ENCODE data around the gene KDM4C. TPM values are rescaled to one million over a fixed set of nuclear protein-coding genes. Genes with fewer than 3 reads are reported as not detected.

KDM4C gene
- total RNA-seq, 2 donors from 2014 or later = 46.6 to 70.9 TPM

Other genes with a start within 250 kb of the KDM4C start
- gene GLDC, start 112.2 kb upstream of the KDM4C start, total RNA-seq = 10 to 100 TPM; 17.2 to 19.4 TPM